ENCODE measurements around the gene MOB3B.
"Not testable (repeated sequence)": the region's sequence is repeated elsewhere in the genome, so short reads cannot be mapped to it uniquely, and the experiment has no call there.

MOB3B gene

DNA sequence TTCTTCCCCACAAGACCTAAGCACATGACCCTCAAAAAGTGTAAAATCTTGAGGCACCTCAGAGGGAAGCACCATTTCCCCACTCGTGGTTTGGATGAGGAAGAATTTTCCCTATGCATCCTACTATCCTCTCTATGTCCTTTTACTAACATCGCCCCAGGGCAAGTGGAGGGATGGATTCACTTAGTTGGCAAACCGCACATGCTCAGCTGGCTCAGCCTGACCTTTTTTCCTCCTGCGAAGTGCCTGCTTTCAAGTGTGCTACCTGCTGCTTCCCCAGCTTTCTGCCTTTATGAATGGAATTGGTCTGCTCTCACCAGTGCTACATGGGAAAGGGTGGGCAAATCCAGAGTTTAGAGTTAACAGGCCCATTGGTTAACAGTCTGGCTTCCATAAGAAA lies 62.1 kb downstream of the MOB3B start:
- no peak for DNase-seq (ENCODE audit: low spot score)
- H3K27ac ChIP-seq, result no peak overlapping the region
- ChIA-PET CTCF (no interaction called here), POLR2A (ENCODE audit: low non-redundant PET) (no interaction called here)
- TF ChIP-seq, protein P1, sequence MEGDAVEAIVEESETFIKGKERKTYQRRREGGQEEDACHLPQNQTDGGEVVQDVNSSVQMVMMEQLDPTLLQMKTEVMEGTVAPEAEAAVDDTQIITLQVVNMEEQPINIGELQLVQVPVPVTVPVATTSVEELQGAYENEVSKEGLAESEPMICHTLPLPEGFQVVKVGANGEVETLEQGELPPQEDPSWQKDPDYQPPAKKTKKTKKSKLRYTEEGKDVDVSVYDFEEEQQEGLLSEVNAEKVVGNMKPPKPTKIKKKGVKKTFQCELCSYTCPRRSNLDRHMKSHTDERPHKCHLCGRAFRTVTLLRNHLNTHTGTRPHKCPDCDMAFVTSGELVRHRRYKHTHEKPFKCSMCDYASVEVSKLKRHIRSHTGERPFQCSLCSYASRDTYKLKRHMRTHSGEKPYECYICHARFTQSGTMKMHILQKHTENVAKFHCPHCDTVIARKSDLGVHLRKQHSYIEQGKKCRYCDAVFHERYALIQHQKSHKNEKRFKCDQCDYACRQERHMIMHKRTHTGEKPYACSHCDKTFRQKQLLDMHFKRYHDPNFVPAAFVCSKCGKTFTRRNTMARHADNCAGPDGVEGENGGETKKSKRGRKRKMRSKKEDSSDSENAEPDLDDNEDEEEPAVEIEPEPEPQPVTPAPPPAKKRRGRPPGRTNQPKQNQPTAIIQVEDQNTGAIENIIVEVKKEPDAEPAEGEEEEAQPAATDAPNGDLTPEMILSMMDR (conservative IDR thresholded peaks at IDR 0.05; ENCODE audit: low read depth), result no peak

DNA sequence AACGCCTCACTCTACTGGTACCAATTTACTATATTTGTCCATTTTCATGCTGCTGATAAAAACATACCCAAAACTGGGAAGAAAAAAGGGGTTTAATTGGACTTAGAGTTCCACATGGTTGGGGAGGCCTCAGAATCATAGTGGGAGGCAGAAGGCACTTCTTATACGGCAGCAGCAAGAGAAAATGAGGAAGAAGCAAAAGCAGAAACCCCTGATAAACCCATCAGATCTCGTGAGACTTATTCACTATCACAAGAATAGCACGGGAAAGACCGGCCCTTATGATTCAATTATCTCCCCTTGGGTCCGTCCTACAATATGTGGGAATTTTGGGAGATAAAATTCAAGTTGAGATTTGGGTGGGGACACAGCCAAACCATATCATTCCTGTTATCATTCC lies 63.1 kb downstream of the MOB3B start:
- CTCF ChIA-PET; H3K27ac ChIP-seq; DNase-seq (ENCODE audit: low spot score); POLR2A ChIA-PET (ENCODE audit: low non-redundant PET): not testable (repeated sequence)

DNA sequence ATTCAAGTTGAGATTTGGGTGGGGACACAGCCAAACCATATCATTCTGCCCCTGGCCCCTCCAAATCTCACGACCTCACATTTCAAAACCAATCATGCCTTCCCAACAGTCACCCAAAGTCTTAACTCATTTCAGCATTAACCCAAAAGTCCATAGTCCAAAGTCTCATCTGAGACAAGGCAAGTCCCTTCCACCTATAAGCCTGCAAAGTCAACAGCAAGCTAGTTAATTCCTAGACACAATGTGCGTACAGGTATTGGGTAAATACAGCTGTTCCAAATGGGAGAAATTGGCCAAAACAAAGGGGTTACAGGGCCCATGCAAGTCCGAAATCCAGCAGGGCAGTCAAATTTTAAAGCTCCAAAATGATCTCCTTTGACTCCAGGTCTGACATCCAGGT lies 64.7 kb downstream of the MOB3B start:
- POLR2A ChIA-PET (ENCODE audit: low non-redundant PET); DNase-seq (ENCODE audit: low spot score); H3K27ac ChIP-seq; CTCF ChIA-PET: not testable (repeated sequence)

DNA sequence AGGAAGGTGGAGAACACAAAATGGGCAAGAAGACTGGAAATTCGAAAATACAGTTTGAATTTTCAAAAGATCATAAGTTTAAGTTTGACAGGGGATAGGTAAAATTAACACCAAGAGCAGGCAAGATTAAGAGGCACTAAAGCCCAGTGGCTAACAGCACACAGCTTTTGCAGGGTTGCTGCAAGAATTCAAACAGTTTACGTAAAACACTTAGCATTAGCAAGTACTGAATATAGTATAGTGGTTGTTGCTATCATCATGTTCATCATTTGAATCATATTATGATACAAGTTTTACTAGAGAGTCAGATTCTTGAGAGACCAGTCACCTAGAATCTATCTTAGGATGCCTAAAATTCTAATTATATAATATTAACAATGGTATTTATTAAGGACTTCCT lies 66.8 kb downstream of the MOB3B start:
- TF ChIP-seq, protein P1 (conservative IDR thresholded peaks at IDR 0.05; ENCODE audit: low read depth), result no peak
- POLR2A ChIA-PET (ENCODE audit: low non-redundant PET), result no interaction called here
- CTCF ChIA-PET, result no interaction called here
- DNase-seq (ENCODE audit: low spot score), result no peak
- no peak overlapping the region for H3K27ac ChIP-seq

GRCh38 chr9:27462434-27462833 lies 67.2 kb downstream of the MOB3B start:
- TF ChIP-seq, protein P1 (conservative IDR thresholded peaks at IDR 0.05; ENCODE audit: low read depth), result no peak
- ChIA-PET POLR2A (ENCODE audit: low non-redundant PET) (no interaction called here), CTCF (interaction anchor here (1.4 kb wide), 1 partner anchor 129 kb away, joined by 6 read pairs; no protein-coding TSS in a partner anchor)
- H3K27ac ChIP-seq, result no peak overlapping the region
- no peak for DNase-seq (ENCODE audit: low spot score)

- CTCF ChIA-PET, result interaction anchor here (1.2 kb wide), 1 partner anchor 13 kb away, joined by 3 read pairs; no protein-coding TSS in a partner anchor
- POLR2A ChIA-PET (ENCODE audit: low non-redundant PET), result interaction anchor here (0.6 kb wide), 1 partner anchor 29 kb away, joined by 3 read pairs; no protein-coding TSS in a partner anchor
- H3K27ac ChIP-seq, result no peak overlapping the region; the same call in 1 of the 2 replicates
- TF ChIP-seq, protein P1 (conservative IDR thresholded peaks at IDR 0.05; ENCODE audit: low read depth), result no peak
- peak; percentile 84 for DNase-seq (ENCODE audit: low spot score)
Observed at GRCh38 chr9:27460226-27461023, 69.2 kb downstream of the MOB3B start.

- ChIA-PET CTCF (no interaction called here), POLR2A (ENCODE audit: low non-redundant PET) (no interaction called here)
- TF ChIP-seq, protein P1 (conservative IDR thresholded peaks at IDR 0.05; ENCODE audit: low read depth), result no peak
- no peak overlapping the region for H3K27ac ChIP-seq
- no peak for DNase-seq (ENCODE audit: low spot score)
Observed at GRCh38 chr9:27457445-27457844, 72.2 kb downstream of the MOB3B start.

Data from RWPE1 (cell line).